DOHH2 (cell line): ENCODE data around the gene COL25A1.

ENCODE experiments used
- H3F3A ChIP-seq: fragments of 200-600 bp; sonication (generic), shearing (Covaris generic); 2 replicates; pipeline ENCODE4 v1.6.0; 2016; ENCODE audit warnings: antibody characterized with exemption, mild to moderate bottlenecking; ENCODE audit not compliant: control insufficient read depth, insufficient read depth
- H3K27ac ChIP-seq: fragments of 200-600 bp; sonication (generic); 2 replicates; pipeline ENCODE4 v1.5.1; 2014; ENCODE audit warnings: low read depth, mild to moderate bottlenecking, low read length, moderate library complexity
- H3K27me3 ChIP-seq: fragments of 200-600 bp; sonication (generic); 2 replicates; pipeline ENCODE4 v1.6.1; 2014; ENCODE audit warnings: mild to moderate bottlenecking, low read length, mixed read lengths; ENCODE audit not compliant: control insufficient read depth
- H3K36me3 ChIP-seq: fragments of 200-600 bp; sonication (generic); 2 replicates; pipeline ENCODE4 v1.6.1; 2014; ENCODE audit warnings: mild to moderate bottlenecking, low read length, moderate library complexity, mixed read lengths; ENCODE audit not compliant: control insufficient read depth
- H3K4me1 ChIP-seq: fragments of 200-600 bp; sonication (generic); 2 replicates; pipeline ENCODE4 v1.6.1; 2014; ENCODE audit warnings: mild to moderate bottlenecking, low read length, mixed read lengths; ENCODE audit not compliant: control insufficient read depth
- H3K4me2 ChIP-seq: fragments of 200-600 bp; sonication (generic); 2 replicates; pipeline ENCODE4 v1.6.0; 2014; ENCODE audit warnings: mild to moderate bottlenecking, low read length, moderate library complexity
- H3K4me3 ChIP-seq: fragments of 200-600 bp; sonication (generic); 2 replicates; pipeline ENCODE4 v1.5.1; 2014; ENCODE audit warnings: mild to moderate bottlenecking, low read length, mixed read lengths
- H3K79me2 ChIP-seq: fragments of 200-600 bp; sonication (generic); 2 replicates; pipeline ENCODE4 v1.6.1; 2014; ENCODE audit warnings: mild to moderate bottlenecking, low read length, mixed read lengths; ENCODE audit not compliant: control insufficient read depth
- H3K9me2 ChIP-seq: fragments of 200-600 bp; sonication (generic); replicated peaks from 2 replicates; pipeline ENCODE4 v1.6.1; 2014; ENCODE audit warnings: mild to moderate bottlenecking, low read length, mixed read lengths; ENCODE audit not compliant: control insufficient read depth
- H3K9me3 ChIP-seq: fragments of 200-600 bp; sonication (generic); 2 replicates; pipeline ENCODE4 v1.6.1; 2014; ENCODE audit warnings: antibody characterized with exemption, low read length, mixed read lengths; ENCODE audit not compliant: control insufficient read depth, insufficient read depth
- H4K20me1 ChIP-seq: fragments of 200-600 bp; sonication (generic); 2 replicates; pipeline ENCODE4 v1.6.0; 2014; ENCODE audit warnings: low read depth, mild to moderate bottlenecking, antibody characterized with exemption, low read length, moderate library complexity; ENCODE audit not compliant: control insufficient read depth, insufficient read depth
- CTCF ChIP-seq: fragments of 200-600 bp; sonication (generic); IDR thresholded peaks from one replicate; pipeline ENCODE4 v1.5.1; 2014; ENCODE audit warnings: antibody characterized with exemption, mild to moderate bottlenecking, low read depth, low read length; ENCODE audit not compliant: poor library complexity, severe bottlenecking
- EZH2phosphoT487 ChIP-seq: fragments of 200-600 bp; sonication (generic); IDR thresholded peaks from 2 replicates; pipeline ENCODE4 v1.6.1; 2017; ENCODE audit warnings: borderline replicate concordance, mild to moderate bottlenecking, antibody characterized with exemption, low read length, moderate library complexity, mixed read lengths

COL25A1 gene

GRCh38 chr4:108763986-108764385, 538.5 kb downstream of the COL25A1 start:
- no peak overlapping the region for H3K4me2 ChIP-seq
- H3K27ac ChIP-seq: no peak overlapping the region
- no peak overlapping the region for H3K4me3 ChIP-seq
- H3K9me2 ChIP-seq: no peaks in the 10 kb centered on the region
- H3K36me3 ChIP-seq: no peaks in the 10 kb centered on the region
- H3K79me2 ChIP-seq: no peaks in the 10 kb centered on the region
- no peaks in the 10 kb centered on the region for H4K20me1 ChIP-seq
- H3K27me3 ChIP-seq: no peaks in the 10 kb centered on the region
- no peaks in the 10 kb centered on the region for H3F3A ChIP-seq
- TF ChIP-seq CTCF (no peak), EZH2phosphoT487 (no peak)
- H3K9me3 ChIP-seq: no peaks in the 10 kb centered on the region
- H3K4me1 ChIP-seq: no peaks in the 10 kb centered on the region

- Histone ChIP-seq H4K20me1 (no peaks in the 10 kb centered on the region), H3K4me3 (no peak overlapping the region), H3K79me2 (no peaks in the 10 kb centered on the region), H3K9me3 (no peaks in the 10 kb centered on the region), H3F3A (no peaks in the 10 kb centered on the region), H3K4me1 (no peaks in the 10 kb centered on the region), H3K27me3 (no peaks in the 10 kb centered on the region), H3K27ac (no peak overlapping the region), H3K9me2 (no peaks in the 10 kb centered on the region), H3K36me3 (no peaks in the 10 kb centered on the region), H3K4me2 (no peak overlapping the region)
- TF ChIP-seq CTCF: no peak
- TF ChIP-seq EZH2phosphoT487: no peak
Observed at GRCh38 chr4:108763226-108763593, 539.2 kb downstream of the COL25A1 start.

- Histone ChIP-seq H3K4me2 (no peak within 1 kb of the TSS), H3K27me3 (no peaks in the 10 kb centered on the region)
Observed at GRCh38 chr4:108762559-108763225, 539.8 kb downstream of the COL25A1 start, which contains the start of gene ETNPPL. TSS of gene ETNPPL (minus strand) at chr4:108763053. CDS start at chr4:108762898, 155 bp downstream.

More at GRCh38 chr4:108762559-108763225, 539.8 kb downstream of the COL25A1 start, which contains the start of gene ETNPPL:
- Histone ChIP-seq H3K9me2 (no peaks in the 10 kb centered on the region), H3K27ac (no peak within 1 kb of the TSS), H3K4me1 (no peaks in the 10 kb centered on the region), H3K79me2 (no peaks in the 10 kb centered on the region), H3K4me3 (no peak within 1 kb of the TSS), H3F3A (no peaks in the 10 kb centered on the region), H3K9me3 (no peaks in the 10 kb centered on the region), H4K20me1 (no peaks in the 10 kb centered on the region), H3K36me3 (no peaks in the 10 kb centered on the region)
- TF ChIP-seq EZH2phosphoT487 (no peak), CTCF (no peak)
